ENCODE data around the gene ZSWIM5. TPM values are rescaled to one million over a fixed set of nuclear protein-coding genes. Genes with fewer than 3 reads are reported as not detected.

ZSWIM5 gene
- total RNA-seq, 1 donor, result 0.43 TPM

- peak; percentile 50 for DNase-seq (ENCODE audit: low read depth)
- H3K4me3 ChIP-seq (ENCODE audit: low read depth, low read length), result peak overlapping the region; percentile 48
- TF ChIP-seq CTCF (IDR thresholded peaks at IDR 0.05; ENCODE audit: insufficient read depth, low read depth, low read length), result no peak
These were observed 1.1 kb downstream of the ZSWIM5 start for GRCh38 chr1:45205011-45205909.

- TF ChIP-seq CTCF (IDR thresholded peaks at IDR 0.05; ENCODE audit: insufficient read depth, low read depth, low read length), result no peak
- no peak for DNase-seq (ENCODE audit: low read depth)
- no peak overlapping the region for H3K4me3 ChIP-seq (ENCODE audit: low read depth, low read length)
These were observed 5.4 kb downstream of the ZSWIM5 start for GRCh38 chr1:45200906-45201500.

GRCh38 chr1:45200435-45200834, 6.0 kb downstream of the ZSWIM5 start:
- H3K4me3 ChIP-seq (ENCODE audit: low read depth, low read length), result no peak overlapping the region
- DNase-seq (ENCODE audit: low read depth), result no peak
- TF ChIP-seq CTCF (IDR thresholded peaks at IDR 0.05; ENCODE audit: insufficient read depth, low read depth, low read length), result no peak

GRCh38 chr1:45198185-45198584, 8.2 kb downstream of the ZSWIM5 start:
- no peak overlapping the region for H3K4me3 ChIP-seq (ENCODE audit: low read depth, low read length)
- no peak for TF ChIP-seq CTCF (IDR thresholded peaks at IDR 0.05; ENCODE audit: insufficient read depth, low read depth, low read length)
- DNase-seq (ENCODE audit: low read depth), result peak; percentile 26

- no peak for DNase-seq (ENCODE audit: low read depth)
- H3K4me3 ChIP-seq (ENCODE audit: low read depth, low read length), result no peak overlapping the region
These were observed 9.5 kb downstream of the ZSWIM5 start for GRCh38 chr1:45196863-45197262.

GRCh38 chr1:45191418-45191783, 15.0 kb downstream of the ZSWIM5 start:
- DNase-seq (ENCODE audit: low read depth), result no peak
- H3K4me3 ChIP-seq (ENCODE audit: low read depth, low read length), result no peak overlapping the region
- no peak for TF ChIP-seq CTCF (IDR thresholded peaks at IDR 0.05; ENCODE audit: insufficient read depth, low read depth, low read length)

More at GRCh38 chr1:45196863-45197262, 9.5 kb downstream of the ZSWIM5 start:
- no peak for TF ChIP-seq CTCF (IDR thresholded peaks at IDR 0.05; ENCODE audit: insufficient read depth, low read depth, low read length)

Measured in fibroblast of villous mesenchyme (primary cell).